ENCODE measurements around the gene ATP6V0A4. TPM values are rescaled to one million over a fixed set of nuclear protein-coding genes. Genes with fewer than 3 reads are reported as not detected.

Gene ATP6V0A4
- total RNA-seq, 1 donor from 2014 or later, result 0.25 TPM

DNA sequence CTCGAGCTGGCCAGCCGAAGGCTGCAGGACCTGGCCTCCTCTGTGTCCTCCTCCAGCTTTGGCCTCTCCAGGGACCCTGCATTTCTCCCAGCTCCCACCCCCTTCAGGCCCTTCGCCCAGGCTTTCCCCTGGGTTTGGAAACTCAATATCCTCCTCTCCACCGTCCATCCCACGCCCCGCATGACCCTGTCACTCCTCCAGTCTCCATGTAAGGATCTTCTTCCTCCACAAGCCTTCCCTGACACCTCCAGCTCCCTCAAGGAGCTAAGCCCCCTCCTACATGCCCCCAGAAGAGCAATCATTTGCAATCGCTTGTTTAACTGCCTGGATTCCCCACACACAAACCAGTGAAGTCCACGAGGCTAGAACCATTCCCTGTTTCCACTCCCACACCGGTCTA, 24.8 kb downstream of the ATP6V0A4 start:
- Histone ChIP-seq H3K79me2 (ENCODE audit: insufficient read depth, low read length) (no peaks in the 10 kb centered on the region), H3K4me1 (ENCODE audit: insufficient read depth, low read length) (no peaks in the 10 kb centered on the region), H3K36me3 (ENCODE audit: insufficient read depth, low read length) (no peaks in the 10 kb centered on the region), H2AFZ (ENCODE audit: low read depth, low read length) (no peak overlapping the region), H3K27me3 (ENCODE audit: insufficient read depth, low read length) (peaks cover 2% of the 10 kb centered on the region), H4K20me1 (ENCODE audit: insufficient read depth, low read length) (no peaks in the 10 kb centered on the region), H3K4me3 (ENCODE audit: insufficient read depth, low read depth, low read length) (no peak overlapping the region), H3K27ac (ENCODE audit: low read depth, low read length) (no peak overlapping the region), H3K9ac (ENCODE audit: low read length) (no peak overlapping the region), H3K9me3 (ENCODE audit: insufficient read depth, low read depth, low read length) (no peaks in the 10 kb centered on the region), H3K4me2 (ENCODE audit: low read length) (no peak overlapping the region)
- TF ChIP-seq CTCF (IDR thresholded peaks at IDR 0.05; ENCODE audit: insufficient read depth, low read depth, low read length), result no peak
- no peak for TF ChIP-seq EZH2 (IDR thresholded peaks at IDR 0.05; ENCODE audit: insufficient read depth, low read length)
- FAIRE-seq (no peak), DNase-seq (ENCODE audit: low read depth) (no peak)
- Mint-ChIP-seq H3K27ac (ENCODE audit: unreplicated experiment) (no peak overlapping the region), H3K4me3 (ENCODE audit: unreplicated experiment) (no peak overlapping the region), H3K9me3 (ENCODE audit: unreplicated experiment) (peaks cover 5% of the 10 kb centered on the region), H3K4me1 (ENCODE audit: low read depth, unreplicated experiment) (no peaks in the 10 kb centered on the region), H3K36me3 (ENCODE audit: low read depth, unreplicated experiment) (no peaks in the 10 kb centered on the region), H3K27me3 (ENCODE audit: low read depth, unreplicated experiment) (peaks cover 18% of the 10 kb centered on the region)

- TF ChIP-seq EZH2 (IDR thresholded peaks at IDR 0.05; ENCODE audit: insufficient read depth, low read length) (no peak), CTCF (IDR thresholded peaks at IDR 0.05; ENCODE audit: insufficient read depth, low read depth, low read length) (no peak)
- no peak overlapping the region for H2AFZ ChIP-seq (ENCODE audit: low read depth, low read length)
- peaks cover 5% of the 10 kb centered on the region for H3K9me3 Mint-ChIP-seq (ENCODE audit: unreplicated experiment)
- no peak overlapping the region for H3K4me3 ChIP-seq (ENCODE audit: insufficient read depth, low read depth, low read length)
- FAIRE-seq (no peak), DNase-seq (ENCODE audit: low read depth) (no peak)
- H4K20me1 ChIP-seq (ENCODE audit: insufficient read depth, low read length), result no peaks in the 10 kb centered on the region
- H3K79me2 ChIP-seq (ENCODE audit: insufficient read depth, low read length), result no peaks in the 10 kb centered on the region
- H3K9ac ChIP-seq (ENCODE audit: low read length), result no peak overlapping the region
- peaks cover 2% of the 10 kb centered on the region for H3K27me3 ChIP-seq (ENCODE audit: insufficient read depth, low read length)
- no peaks in the 10 kb centered on the region for H3K36me3 Mint-ChIP-seq (ENCODE audit: low read depth, unreplicated experiment)
- no peaks in the 10 kb centered on the region for H3K4me1 Mint-ChIP-seq (ENCODE audit: low read depth, unreplicated experiment)
- H3K27ac ChIP-seq (ENCODE audit: low read depth, low read length), result no peak overlapping the region
- H3K27ac Mint-ChIP-seq (ENCODE audit: unreplicated experiment), result no peak overlapping the region
- H3K36me3 ChIP-seq (ENCODE audit: insufficient read depth, low read length), result no peaks in the 10 kb centered on the region
- H3K9me3 ChIP-seq (ENCODE audit: insufficient read depth, low read depth, low read length), result no peaks in the 10 kb centered on the region
- H3K4me3 Mint-ChIP-seq (ENCODE audit: unreplicated experiment), result no peak overlapping the region
- no peak overlapping the region for H3K4me2 ChIP-seq (ENCODE audit: low read length)
- peaks cover 18% of the 10 kb centered on the region for H3K27me3 Mint-ChIP-seq (ENCODE audit: low read depth, unreplicated experiment)
- H3K4me1 ChIP-seq (ENCODE audit: insufficient read depth, low read length), result no peaks in the 10 kb centered on the region
These were observed 27.1 kb downstream of the ATP6V0A4 start for GRCh38 chr7:138770904-138771303.

DNA sequence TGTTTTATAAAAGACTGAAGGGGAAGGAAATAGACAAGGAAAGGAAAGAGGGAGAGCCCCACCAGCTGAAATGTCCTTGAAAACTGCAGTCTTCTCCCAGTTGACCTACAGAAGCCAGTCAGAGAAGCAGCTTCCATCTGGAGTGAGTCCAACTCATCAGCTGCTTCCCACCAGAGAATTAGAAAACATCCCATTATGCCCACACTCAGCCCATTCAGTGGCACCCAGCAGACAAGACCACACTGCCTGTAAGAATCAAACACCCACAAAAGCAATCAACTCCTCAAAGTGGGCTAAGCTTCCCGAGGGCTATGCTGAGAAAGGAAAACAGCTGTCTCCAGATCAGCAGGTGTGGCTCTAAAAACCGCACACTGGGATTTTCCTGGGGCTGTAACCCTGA, 29.8 kb downstream of the ATP6V0A4 start:
- H3K9me3 Mint-ChIP-seq (ENCODE audit: unreplicated experiment), result peaks cover under 1% of the 10 kb centered on the region
- no peak overlapping the region for H2AFZ ChIP-seq (ENCODE audit: low read depth, low read length)
- H3K27me3 ChIP-seq (ENCODE audit: insufficient read depth, low read length), result peaks cover 2% of the 10 kb centered on the region
- H3K9ac ChIP-seq (ENCODE audit: low read length), result no peak overlapping the region
- DNase-seq (ENCODE audit: low read depth) (no peak), FAIRE-seq (no peak)
- H3K79me2 ChIP-seq (ENCODE audit: insufficient read depth, low read length), result no peaks in the 10 kb centered on the region
- no peaks in the 10 kb centered on the region for H4K20me1 ChIP-seq (ENCODE audit: insufficient read depth, low read length)
- no peak overlapping the region for H3K4me2 ChIP-seq (ENCODE audit: low read length)
- no peaks in the 10 kb centered on the region for H3K36me3 ChIP-seq (ENCODE audit: insufficient read depth, low read length)
- peaks cover 14% of the 10 kb centered on the region for H3K27me3 Mint-ChIP-seq (ENCODE audit: low read depth, unreplicated experiment)
- H3K36me3 Mint-ChIP-seq (ENCODE audit: low read depth, unreplicated experiment), result no peaks in the 10 kb centered on the region
- no peak overlapping the region for H3K27ac ChIP-seq (ENCODE audit: low read depth, low read length)
- H3K27ac Mint-ChIP-seq (ENCODE audit: unreplicated experiment), result no peak overlapping the region
- no peak overlapping the region for H3K4me3 ChIP-seq (ENCODE audit: insufficient read depth, low read depth, low read length)
- no peak overlapping the region for H3K4me3 Mint-ChIP-seq (ENCODE audit: unreplicated experiment)
- H3K4me1 ChIP-seq (ENCODE audit: insufficient read depth, low read length), result no peaks in the 10 kb centered on the region
- H3K9me3 ChIP-seq (ENCODE audit: insufficient read depth, low read depth, low read length), result no peaks in the 10 kb centered on the region
- no peak for TF ChIP-seq EZH2 (IDR thresholded peaks at IDR 0.05; ENCODE audit: insufficient read depth, low read length)
- TF ChIP-seq CTCF (IDR thresholded peaks at IDR 0.05; ENCODE audit: insufficient read depth, low read depth, low read length), result no peak
- no peaks in the 10 kb centered on the region for H3K4me1 Mint-ChIP-seq (ENCODE audit: low read depth, unreplicated experiment)

Data from astrocyte (in vitro differentiated cells and primary cell).